Ammon's horn (tissue), 1 donor: Measurements from ENCODE around the gene HOXA6.

ENCODE experiments used
- DNase-seq: peaks from one replicate; pipeline ENCODE4 v3.0.0-alpha.2; 2016; ENCODE audit warnings: low spot score

HOXA6 gene

GRCh38 chr7:27122077-27122910 is 25.3 kb downstream of the HOXA6 start:
- DNase-seq, result no peak

DNA sequence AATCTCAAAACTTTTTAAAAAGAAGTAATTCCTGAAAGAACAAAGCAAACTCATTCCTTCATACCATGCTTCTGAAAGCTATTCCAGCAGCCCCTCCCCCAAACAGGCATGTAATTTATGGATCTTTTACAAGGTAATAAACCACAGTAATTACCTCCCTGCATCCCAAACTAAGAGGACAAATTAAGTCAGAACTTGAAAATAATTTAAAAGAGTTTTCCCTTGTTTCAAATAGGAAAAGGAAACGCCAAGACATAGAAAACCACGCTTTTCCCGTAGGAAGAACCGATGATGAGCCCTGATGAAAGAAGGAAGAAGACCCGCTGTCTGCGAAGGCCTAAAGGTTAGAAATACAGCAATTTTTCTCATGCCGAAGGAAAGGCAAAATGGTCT is 25.9 kb downstream of the HOXA6 start:
- DNase-seq, result no peak

- no peak for DNase-seq
Measured at GRCh38 chr7:27119412-27119911, 28.1 kb downstream of the HOXA6 start.

- DNase-seq, result no peak
Measured at GRCh38 chr7:27118580-27118979, 29.0 kb downstream of the HOXA6 start.

GRCh38 chr7:27117887-27118491 is 29.6 kb downstream of the HOXA6 start:
- no peak for DNase-seq

DNA sequence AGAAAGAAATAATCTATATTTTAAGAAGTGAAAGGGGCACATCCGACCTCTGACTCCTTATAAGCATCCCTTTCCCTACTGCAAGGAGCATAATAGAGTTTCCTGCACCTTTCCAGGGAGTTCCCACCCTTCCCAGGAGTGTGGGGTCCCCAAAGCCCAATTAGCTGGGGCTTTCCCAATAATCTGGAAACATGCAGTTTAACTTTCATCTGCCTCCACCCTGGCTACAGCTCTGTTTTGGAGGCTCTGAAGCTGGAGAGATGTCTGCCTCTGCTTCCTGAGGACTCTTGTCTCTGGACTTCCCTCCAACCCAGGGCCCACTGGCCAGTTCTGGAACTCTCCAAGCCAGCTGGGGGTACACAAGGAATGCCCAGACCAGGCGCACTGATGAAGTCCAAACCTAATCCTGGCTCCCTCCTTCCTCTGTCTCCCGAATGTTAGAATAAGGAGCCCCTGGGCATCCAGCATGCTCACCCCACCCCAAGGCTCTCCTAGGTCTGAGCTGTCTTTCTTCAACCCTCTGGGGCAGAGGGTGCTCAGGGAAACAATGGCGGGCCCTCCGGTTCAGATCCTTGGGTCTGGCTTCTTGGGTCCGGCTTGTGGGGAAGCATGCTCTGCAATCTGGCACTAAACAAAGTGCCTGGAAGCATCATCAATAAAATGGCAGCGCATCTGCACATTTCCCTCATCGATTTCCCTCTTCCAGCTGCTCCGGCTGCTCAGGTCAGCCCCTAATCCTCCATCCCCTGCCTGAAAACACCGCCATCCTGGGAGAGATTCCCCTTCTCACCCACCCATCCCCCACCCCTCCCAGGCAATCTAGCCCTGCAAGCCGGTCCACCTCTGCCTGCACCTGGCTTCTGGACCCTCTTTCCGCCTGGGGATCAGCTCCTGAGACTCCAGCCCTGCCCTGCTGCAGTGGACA is 30.4 kb downstream of the HOXA6 start:
- no peak for DNase-seq

- no peak for DNase-seq
Measured at GRCh38 chr7:27116031-27116961, 31.3 kb downstream of the HOXA6 start.

DNA sequence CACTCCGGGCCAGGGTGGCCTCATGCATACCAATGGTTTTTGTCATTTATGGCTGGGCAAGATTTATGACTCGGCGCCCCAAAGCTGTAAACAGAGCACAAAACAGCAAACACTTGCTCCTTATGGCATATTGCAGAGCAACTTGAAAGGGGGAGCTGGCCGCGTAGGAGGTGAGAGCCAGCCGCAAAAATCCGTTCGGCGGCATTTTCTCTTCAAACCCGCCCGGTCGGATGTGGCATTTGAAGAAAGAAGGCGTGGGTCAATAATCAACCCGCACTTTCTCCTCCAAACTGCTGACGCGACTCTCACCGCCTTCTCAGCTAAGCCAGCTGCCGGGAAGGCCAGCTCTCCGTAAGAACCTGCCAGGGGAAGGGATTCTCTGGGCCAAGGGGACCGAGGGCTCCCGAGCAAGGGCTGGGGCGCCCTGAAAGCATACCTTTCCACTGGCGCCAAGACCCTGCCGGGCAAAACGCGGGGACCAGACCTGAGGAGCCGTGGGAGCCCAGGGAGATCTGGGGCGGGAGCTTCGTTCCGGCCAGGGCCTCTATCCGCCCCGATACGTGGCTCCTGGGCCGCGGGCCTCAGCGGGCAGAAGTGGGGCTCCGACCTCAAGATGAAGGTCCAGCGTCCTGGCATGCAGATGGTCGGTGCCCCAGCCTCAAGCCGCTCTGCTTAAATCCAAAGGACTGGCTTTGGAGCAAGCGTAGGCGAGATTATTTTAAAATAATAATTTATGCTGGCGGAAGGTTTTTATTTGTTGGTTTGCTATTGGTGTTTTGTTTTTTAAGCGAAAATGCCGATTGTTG is 32.1 kb downstream of the HOXA6 start:
- no peak for DNase-seq

DNA sequence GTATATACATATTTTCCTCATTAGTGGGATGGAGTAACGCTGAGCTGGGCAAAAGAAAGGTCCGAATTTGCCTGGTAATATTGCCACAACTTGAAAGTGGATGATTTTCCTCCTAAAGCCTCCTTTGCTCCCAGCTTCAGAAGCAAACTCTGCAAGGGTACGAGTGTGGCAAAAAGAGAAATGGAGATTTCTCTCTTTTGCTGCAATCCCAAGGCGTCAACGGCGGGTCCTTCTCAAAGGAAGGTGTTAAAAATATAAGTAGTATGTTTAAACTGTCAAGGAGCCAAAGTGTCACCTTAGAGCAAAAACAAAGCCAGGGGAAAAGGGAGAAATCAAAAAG is 32.7 kb downstream of the HOXA6 start:
- DNase-seq, result no peak

GRCh38 chr7:27113991-27114769 is 33.4 kb downstream of the HOXA6 start:
- DNase-seq, result no peak

GRCh38 chr7:27112955-27113949 is 34.3 kb downstream of the HOXA6 start:
- no peak for DNase-seq

DNA sequence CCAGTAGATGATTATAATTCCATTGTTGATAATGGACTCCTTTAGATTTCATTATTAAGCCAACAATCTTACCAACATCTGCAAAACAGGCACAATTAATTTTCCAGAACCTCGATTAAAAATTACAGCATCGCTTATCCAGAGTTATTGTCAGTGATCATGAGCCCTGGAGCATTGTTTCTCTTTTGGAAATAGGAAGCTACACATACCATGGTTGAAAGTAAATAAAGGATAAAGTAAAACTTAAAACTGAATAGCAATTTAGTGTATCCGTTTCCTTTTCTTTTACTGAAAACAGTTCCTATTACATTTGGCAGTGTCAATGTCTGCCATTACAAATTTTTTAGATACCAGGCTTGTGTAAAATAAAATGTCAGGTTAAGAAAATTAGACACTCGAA is 35.2 kb downstream of the HOXA6 start:
- DNase-seq, result no peak

GRCh38 chr7:27111751-27112277 is 35.8 kb downstream of the HOXA6 start:
- no peak for DNase-seq

DNA sequence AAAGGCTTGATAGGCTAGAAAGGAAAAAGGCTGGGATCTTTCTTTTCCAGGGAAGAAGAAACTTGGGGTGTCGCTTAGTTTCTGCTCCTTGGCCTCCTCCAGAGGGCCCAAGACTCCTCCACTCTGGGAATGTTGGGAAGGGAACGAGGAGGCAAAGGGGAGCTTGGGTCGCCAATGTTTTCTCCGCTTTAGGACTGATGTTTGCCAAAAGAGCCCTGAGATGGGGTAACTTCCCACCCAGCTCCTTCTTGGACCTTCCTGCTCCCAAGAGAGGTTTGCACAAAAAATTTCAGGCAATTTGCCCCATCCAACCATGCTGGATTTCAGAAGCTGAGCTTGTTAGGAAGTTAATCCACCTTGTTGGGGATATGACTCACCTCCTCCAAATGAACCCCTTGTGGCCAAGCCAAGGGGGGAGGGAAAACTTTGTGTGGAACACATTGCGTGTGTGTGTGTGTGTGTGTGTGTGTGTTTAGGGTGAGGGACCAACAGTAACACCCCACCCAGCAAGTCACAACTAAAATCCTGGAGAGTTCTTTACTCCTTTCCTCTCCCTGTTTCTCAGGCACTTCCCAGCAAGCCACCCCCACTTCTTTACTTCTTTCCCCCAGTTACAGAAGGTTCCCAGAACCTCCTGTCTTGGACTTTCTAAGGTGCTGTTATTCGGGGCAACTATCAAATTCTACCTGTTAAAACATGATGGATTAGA is 36.4 kb downstream of the HOXA6 start:
- DNase-seq, result no peak

DNA sequence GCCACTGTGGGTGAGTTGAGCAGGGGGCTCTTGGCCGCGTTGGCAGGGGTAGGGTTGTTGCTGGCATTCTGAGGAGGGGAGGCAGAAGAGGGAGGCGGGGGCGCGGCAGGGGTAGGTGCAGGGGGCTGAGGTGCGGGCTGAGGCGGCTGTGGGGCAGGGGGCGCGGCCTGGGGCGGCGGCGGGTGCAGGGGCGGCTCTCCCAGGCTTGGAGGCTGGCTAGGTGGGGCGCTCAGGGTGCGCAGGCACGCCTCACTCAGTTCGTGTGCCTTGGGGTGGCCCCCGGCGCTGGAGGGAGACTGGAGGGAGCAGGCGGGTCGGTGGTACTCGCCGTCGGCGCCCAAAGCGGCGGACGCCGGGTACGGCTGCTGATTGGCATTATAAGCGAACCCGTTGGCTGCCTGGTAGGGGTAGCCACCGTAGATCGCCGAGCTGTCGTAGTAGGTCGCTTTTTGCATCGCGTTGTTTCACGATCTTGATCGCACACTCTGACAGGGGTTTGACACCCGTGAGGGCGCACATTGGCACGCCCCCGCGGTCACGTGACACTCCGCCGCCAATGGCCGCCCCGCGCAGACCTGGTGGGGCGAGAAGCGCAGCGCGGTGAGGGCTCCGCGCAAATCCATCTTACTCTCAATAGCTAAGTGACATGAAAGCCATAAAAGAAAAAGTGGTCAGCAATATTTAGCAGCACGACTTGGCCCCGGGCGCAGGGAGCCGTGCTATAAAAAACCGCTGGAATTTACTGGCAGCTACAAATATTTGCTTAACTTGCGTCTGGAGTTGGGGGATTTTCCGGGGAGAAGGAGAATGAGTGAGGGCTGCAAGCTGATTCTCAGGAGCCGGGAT is 37.2 kb downstream of the HOXA6 start:
- DNase-seq, result no peak

DNA sequence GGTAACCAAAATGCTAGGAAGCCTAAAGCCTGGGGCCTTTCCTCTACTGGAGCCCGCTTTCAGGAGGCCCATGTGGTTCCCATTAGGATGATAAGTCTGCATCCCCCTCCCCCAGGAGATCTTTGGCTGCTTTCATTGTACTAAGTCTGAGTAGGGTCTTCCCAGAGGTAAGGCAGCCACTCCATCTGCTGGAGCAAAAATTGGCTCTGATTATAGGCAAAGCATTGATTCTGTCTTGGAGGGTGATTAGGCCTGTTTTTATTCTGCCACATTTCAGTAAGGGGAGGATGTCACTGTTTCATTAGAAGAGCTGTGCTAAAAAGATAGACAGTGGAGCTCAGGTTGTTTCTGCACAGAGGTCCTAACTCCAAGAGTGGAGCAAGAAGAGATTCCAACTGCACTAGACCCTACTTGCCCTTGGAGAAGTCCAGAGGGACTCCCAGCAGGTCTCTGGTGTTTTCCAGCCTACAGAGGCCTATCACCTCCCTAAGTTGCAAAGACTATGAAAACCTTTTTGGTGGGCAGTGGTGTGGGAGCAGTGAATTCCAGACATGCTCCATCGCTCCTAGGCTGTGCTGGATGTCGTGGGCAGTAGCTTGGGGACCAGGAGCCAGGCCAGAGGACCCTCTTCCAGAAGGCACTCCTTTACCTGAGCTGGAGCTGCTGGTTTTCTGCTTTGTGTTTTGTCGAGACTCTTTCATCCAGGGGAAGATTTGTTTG is 37.9 kb downstream of the HOXA6 start:
- DNase-seq, result no peak
